SW 1271 (cell line): Measurements from ENCODE around the gene TECPR2.
A peak's percentile ranks its signal among the peaks of the same experiment; 100 is the strongest.
"Not testable (repeated sequence)": the region's sequence is repeated elsewhere in the genome, so short reads cannot be mapped to it uniquely, and the experiment has no call there.

ENCODE experiments used
- DNase-seq, 2 experiments: peaks; one replicate each; lab custom pipeline; 2025; lab: John Stamatoyannopoulos, UW

Gene TECPR2, protein sequence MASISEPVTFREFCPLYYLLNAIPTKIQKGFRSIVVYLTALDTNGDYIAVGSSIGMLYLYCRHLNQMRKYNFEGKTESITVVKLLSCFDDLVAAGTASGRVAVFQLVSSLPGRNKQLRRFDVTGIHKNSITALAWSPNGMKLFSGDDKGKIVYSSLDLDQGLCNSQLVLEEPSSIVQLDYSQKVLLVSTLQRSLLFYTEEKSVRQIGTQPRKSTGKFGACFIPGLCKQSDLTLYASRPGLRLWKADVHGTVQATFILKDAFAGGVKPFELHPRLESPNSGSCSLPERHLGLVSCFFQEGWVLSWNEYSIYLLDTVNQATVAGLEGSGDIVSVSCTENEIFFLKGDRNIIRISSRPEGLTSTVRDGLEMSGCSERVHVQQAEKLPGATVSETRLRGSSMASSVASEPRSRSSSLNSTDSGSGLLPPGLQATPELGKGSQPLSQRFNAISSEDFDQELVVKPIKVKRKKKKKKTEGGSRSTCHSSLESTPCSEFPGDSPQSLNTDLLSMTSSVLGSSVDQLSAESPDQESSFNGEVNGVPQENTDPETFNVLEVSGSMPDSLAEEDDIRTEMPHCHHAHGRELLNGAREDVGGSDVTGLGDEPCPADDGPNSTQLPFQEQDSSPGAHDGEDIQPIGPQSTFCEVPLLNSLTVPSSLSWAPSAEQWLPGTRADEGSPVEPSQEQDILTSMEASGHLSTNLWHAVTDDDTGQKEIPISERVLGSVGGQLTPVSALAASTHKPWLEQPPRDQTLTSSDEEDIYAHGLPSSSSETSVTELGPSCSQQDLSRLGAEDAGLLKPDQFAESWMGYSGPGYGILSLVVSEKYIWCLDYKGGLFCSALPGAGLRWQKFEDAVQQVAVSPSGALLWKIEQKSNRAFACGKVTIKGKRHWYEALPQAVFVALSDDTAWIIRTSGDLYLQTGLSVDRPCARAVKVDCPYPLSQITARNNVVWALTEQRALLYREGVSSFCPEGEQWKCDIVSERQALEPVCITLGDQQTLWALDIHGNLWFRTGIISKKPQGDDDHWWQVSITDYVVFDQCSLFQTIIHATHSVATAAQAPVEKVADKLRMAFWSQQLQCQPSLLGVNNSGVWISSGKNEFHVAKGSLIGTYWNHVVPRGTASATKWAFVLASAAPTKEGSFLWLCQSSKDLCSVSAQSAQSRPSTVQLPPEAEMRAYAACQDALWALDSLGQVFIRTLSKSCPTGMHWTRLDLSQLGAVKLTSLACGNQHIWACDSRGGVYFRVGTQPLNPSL (N-terminal part only)

DNA sequence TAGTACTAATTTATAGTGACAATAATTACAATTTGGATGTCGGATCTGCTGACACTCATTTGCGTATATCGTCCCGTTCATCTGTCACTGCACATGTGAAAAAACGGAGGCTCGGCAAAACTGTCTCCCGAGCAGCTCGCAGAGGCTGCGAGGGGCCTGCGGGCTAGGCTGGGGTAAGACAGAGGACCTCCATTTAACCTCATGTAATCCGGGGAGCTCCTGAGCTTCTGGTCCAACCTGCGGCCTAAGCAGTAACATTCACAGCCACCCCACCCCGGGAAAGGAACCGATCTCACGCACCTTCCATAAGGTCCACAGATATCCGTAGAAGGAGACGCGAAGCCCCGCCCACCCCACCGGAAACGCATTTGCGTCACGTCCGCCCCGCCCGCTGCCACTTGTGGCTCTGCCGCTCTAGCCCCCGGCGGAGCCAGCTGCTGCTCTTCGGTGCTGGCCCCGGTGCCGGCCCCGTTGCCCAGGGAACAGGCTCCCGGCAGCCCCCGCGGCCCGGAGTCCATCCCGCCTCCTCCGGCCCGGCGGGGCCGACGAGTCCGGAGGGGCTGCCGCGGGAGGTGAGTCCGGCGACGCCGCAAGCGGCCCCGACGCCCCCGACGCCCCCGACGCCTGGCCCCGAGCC is at the start of gene TECPR2, which contains the start of gene CINP:
TSS of gene TECPR2 (plus strand) at position 397 of the 637 bp plus-strand sequence. CDS start 13,781 bp downstream, outside the sequence.
TSS of gene CINP (minus strand) at position 346 of the 637 bp plus-strand sequence. CDS start at position 307, 39 bp downstream.
- DNase-seq, result peak; percentile 78 to 92

DNA sequence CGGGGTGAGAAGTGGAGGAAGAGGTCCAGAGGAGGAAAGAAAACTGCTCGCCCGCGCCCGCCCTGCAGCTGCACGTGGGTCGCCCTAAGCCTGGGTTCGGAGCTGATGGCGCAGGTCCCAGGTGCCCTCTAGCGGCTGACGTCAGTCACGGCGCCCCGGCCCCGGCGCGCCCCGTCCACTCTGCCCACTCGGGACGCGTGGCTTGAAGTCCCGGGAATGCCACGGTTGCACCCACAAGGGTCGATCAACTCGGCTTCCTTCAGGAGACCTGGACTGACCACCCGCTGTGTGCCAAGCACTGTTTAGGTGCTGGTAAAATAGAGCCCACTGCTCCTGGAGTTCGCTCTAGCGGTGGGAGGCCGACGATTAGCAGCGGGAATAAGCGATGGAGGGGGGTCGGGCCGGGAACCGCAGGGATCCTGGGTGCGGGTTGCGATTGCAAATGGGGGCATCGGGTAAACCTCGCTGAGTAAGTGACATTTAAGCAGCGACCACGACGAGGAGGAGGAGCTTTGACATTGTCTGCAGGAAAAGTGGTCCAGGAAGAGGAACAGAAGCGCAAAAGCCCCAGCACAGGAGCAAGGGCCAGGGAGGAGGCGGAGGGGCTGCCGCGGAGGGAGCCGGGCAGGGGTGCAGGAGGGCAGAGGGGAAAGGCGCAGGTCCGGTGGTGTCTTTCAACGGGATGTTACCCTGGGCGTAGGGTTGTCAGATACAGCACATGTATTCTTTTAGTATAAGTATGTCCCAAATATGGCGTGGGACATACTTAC is 48.3 kb upstream of the TECPR2 start:
- peak in 1 of 2 experiments; percentile 77 for DNase-seq

DNA sequence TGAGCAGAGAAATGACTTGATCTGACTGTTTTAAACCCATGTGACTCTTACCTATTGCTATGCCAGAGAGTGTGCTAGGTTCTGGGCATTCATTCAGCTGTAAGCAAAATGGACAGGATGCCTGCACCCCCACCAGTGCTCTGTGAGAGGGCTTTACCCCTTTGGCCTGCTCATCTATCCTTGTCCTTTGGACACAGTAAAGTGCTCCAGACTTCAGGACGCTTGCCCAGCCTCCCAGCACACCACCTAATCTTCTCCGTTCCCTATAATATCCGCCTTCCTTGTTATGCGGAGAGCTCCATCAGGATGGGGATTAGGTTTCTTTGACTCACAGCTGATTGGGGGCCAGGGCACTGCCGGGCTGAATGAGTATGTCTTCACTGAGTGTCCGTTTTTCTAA is 47.6 kb upstream of the TECPR2 start:
- DNase-seq, result no peak

DNA sequence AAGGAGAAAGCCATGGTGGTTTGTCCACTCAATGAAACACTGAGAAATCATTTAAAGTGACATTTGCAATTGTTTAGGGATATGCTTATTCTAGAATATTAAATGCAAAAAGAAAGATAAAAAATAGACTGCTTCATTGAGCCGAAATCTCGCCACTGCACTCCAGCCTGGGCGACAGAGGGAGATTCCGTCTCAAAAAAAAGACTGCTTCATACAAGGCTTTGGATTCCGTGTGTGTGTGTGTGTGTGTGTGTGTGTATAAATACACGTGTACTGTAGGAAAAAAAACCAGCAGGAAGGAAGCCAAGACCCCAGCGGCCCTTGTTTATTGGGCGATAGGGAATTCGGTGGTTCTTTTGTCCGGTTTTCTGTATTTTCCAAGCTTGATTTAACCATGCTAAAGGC is 46.4 kb upstream of the TECPR2 start:
- DNase-seq, result no peak

DNA sequence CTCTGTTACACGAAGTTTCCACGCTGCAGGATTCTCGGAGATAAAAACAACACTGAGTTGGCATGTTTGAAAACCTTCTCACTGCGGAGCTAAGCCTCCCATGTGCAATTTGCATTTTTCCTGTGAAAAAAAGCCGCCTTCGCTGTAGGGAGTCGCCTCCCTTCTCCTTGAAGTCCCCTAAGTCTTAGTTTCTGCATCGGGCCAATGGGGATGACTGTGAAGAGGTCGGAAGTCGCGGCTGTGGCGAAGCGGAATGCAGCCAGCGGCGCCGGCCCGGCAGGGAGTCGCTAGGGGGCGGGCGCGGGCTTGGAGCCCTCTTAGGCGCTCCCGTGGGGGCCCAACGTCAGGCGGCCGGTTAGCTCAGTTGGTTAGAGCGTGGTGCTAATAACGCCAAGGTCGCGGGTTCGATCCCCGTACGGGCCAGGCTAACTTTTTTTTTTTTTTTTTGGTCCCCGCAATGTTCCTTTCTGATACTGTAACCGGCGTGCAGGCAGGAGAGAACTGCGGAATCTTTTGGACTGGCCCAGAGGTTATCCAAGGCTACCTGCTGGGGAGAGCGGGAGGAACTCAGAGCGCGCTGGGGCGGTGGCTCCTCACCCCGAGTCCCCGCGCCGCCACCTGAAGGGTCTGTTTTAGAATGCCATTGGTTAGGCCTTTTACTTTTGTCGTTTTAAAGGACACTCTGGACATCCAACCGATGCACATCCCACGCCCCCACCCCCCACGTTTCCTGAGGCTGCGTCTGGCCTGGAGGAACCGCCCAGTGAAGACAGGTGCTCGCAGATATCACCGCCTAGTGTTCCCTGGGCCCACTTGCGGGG is 45.8 kb upstream of the TECPR2 start:
- DNase-seq, result peak; percentile 56 to 85

DNA sequence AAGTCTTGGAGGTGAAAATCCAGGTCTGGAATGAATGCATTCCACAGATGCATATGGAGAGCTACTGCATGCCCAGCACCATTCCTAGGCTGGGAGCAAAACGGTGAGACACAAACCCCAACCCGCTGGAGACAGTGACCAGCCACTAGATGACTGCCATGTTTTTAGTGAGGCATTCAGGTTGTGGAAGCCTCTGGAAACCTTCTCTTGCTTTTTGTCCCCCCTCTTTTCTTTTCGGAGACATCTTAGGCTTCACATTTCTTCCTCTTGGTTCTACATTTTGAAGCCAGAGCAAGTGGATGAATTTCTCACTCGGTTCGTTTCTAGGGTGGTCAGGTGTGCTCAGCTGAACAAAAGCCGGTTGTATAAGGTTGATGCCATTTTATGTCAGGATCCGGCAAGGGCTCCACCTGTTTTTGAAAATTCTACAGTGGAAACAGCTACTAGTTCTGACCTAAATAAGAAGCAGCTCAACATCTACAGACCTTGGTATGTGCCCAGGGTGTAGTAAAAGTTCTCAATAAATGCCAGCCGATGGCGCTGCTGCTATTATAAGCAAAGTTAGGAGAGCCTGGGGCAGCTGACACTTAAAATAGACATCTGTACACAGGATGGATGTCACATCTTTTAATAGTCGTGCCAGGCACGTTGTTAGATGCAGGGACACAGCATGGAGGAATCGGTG is 45.0 kb upstream of the TECPR2 start:
- peak in 1 of 2 experiments; percentile 34 for DNase-seq

DNA sequence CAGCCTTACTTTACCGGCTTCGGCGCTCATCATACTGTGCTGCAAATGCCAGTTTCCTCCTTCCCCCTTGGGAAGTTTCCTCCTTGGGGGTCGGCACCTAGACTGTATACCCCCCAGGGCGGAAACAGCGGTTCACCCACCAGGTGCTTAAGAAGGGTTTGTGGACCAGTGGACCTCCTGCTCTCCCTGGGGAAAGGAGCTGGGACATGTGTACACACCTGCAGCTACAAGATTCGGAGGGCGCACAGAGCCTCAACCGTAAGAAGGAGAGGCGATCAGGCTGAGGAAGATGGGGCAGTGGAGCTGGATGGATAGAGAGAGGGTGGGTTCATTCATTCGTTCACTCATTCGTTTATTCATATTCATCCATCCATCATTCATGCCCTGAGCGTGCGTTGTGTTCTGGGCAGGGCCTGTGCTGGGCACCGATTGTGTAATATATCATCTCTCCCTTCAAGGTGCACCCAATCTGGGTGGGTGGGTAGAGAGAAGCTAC is 43.9 kb upstream of the TECPR2 start:
- DNase-seq, result no peak

DNA sequence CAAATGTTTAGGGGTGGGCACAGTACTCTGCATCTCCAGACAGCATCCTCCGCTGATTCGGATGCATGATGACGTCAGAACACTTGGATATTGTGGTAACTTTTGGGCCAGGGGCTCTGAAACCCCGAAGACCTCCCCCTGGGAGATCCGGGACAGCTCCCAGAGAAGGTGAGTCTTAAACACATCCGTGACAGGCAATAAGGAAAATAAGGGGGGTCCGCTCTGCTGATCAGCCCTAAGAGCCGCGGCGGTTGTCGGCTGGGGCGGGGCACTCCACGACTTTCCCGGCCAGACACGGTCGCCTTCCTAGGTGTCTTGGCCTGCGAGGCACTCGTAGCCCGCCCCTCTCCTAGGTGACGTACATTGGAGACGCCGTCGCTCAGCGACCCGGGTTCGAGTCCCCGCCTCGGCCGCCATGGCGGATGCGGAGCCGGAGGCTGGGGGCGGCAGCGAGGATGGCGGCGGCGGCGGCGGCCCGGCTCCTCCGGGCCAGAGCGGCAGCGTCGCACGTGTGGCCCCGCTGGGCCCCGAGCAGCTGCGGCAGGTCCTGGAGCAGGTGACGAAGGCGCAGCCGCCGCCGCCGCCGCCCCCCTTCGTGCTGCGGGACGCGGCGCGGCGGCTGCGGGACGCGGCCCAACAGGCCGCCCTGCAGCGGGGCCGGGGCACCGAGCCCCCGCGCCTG is 43.2 kb upstream of the TECPR2 start, which contains the start of gene ZNF839:
TSS of gene ZNF839 (plus strand) at position 396 of the 682 bp plus-strand sequence. CDS start at position 416, 20 bp downstream.
- DNase-seq, result peak; percentile 76 to 88

DNA sequence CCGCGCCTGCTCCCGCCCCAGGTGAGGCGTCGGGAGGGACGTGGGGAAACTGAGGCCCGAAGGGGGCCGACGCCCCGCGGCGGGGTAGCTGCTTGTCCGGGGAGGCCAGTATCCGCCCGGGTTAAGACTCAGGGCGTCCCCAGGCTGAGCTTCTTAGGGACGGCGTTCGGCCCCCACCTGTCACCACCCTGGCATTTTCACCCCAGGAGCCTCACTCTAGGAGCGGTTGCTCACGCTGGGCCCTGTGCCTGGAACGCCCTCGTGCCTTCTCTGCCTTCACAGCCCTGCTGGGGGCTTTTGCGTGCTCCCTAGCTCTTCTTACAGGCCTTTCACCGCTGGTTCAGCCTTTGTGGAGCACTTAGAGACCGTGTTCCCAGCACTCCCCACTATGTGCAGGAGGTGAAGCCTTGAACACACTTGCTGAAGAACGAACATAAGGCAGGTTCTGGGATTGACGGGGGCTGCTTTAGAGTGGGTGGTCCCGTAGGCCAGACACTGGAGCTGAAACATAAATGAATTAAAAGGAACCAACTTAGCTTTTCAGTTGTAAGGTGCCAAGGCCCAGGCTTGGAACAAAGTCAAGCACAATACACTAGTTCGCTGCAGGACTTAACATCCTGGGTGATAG is 42.6 kb upstream of the TECPR2 start:
- no peak for DNase-seq

DNA sequence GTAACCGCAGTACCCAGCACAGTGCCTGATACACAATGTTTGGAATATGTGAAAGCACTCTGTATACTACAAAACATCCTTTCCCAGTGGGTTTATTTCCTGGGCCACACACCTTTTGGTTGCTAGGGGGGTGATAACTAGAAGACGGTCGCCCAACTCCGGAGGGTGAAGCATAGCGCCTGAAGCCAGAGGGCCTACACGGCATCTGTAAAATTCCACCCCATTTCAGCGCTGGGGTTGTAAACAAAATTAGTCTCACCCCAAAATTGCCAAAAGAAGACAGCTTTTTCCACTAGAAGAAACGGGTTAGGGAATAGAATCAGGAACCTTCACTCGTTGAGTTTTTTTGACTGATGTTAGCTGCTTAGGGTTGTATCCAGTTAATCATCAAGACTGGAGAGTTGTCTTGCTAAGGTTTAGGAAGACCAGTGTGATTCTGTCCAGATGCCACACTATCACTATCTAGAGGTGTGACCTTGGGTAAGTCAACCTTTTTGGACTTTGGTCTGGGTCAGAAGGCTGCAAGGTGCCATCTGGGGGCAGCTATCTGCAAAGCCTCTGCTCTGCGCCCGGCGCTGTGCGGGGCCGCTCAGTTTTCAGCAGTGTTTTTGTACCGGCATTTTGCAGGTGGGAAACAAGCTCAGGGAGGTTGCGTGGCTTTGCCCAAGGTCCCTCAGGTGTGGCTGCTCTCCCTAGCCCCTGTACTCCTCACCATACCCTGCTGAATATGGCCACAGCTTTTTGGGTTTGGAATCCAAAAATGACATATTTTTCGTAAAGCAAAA is 41.9 kb upstream of the TECPR2 start:
- no peak for DNase-seq

DNA sequence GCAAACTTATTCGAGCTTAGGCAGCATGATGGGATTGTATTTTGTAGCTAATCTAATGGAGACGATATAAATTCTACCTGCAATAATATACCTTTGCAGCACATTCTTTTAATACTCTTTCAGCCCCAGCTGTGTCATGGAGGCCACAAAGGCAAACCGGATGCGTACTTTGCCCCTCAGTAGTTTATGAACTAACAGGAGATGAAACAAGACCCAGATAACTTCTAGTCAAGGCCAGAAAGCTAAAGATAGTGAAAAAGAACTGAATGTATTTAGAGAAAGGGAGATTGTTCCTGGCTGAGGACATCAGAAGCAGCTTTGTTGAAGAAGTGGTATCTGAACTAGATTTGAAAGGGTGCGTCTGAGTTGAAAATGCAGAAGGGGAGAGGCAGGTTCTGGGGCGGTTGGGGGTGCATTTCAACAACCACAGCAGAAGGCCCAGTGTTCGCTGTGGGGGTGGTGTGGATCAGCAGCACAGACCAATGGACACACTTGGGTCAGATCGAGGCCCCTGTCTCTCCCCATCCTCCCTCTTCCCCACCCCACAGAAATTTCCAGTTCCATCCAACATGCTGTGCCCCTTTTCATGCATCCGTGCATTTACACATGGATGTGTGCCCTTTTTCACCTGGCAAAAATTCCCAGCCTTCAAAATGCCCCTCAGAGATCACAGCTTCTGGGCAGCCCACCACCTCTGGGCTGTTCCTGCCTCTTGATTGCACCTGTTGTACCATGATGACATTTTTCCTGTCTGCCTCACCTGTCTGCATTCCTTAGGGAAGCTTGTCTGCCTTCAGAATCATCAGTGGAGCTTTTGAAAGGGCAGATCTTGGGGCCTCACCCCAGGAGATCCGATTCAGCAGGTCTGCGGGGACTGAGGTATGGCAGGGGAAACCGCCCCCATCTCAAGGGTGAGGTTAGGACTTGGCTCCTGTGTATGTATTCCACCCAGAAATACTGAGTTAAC is 41.0 kb upstream of the TECPR2 start:
- DNase-seq, result no peak

DNA sequence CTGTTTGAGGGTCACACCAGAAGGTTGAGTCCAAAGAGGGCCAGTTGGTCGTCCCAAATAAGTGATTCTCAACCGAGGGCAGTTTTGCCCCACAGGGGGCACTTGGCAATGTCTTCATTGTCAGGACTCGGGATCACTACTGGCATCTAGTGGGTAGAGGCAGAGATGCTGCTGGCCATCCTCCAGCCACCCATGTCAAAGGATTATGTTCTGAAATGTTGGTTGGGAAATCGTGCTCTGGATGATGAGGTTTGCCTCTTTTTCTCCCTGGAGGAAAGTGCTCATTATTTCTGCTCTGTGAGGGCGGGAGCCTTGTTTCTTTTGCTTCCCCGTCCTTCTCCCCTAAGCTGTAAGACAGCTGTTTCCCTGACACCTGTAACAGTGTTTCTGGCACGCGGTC is 39.6 kb upstream of the TECPR2 start:
- peak; percentile 66 to 80 for DNase-seq

DNA sequence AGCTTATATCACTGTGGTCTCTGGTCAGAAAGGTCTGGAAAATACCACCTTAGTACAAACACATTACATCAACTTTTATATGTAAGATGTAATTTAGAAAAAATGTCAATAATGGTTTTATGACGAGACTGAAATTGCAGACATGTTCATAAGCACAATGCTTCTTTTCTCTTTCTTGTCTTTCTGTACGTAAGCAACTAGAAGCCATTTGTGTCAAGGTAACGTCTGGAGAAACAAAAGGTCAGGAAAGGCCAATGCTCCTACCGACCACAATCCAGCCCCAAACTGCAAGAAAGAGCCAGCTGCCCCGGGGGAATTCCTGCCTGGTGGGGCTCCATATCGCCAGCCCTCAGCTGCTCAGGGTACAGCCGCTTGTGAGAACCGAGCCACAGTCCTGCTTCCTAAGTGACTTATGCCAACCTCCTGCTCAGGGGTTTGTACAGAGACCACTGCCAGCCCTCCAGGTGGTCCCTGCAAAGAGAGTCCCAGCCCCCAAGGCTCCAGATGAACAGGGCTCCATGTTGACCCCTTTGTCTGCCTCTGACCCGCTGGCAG is 36.9 kb upstream of the TECPR2 start:
- DNase-seq, result no peak

DNA sequence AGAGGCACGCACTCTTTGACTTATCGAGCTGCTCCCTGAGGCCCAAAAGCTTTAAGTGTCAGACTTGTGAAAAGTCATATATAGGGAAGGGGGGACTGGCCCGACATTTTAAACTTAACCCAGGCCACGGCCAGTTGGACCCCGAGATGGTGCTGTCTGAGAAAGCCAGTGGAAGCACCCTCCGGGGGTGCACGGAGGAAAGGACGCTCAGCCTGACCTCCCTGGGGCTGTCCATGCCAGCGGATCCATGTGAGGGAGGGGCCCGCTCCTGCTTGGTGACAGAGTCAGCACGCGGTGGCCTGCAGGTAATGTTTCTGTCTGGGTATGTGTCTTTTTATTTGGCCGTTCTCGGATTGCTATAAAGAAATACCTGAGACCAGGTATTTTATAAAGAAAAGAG is 36.2 kb upstream of the TECPR2 start:
- no peak for DNase-seq

DNA sequence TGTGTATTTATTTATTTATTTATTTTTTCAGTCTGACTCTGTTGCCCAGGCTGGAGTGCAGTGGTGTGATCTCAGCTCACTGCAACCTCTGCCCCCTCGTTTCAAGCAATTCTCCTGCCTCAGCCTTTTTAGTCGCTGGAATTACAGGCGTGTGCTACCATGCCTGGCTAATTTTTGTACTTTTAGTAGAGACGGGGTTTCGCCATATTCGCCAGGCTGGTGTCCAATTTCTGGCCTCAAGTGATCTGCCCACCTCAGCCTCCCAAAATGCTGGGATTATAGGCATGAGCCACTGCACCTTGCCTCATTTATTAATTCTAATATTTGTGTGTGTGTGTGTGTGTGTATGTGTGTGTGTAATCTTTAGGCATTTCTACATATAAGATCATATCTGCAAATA is 33.4 kb upstream of the TECPR2 start:
- DNase-seq, result not testable (repeated sequence)
